Testis (tissue), 3 donors: Measurements from ENCODE around the gene AGBL1. TPM values are rescaled to one million over a fixed set of nuclear protein-coding genes. Genes with fewer than 3 reads are reported as not detected.
"Not testable (repeated sequence)": the region's sequence is repeated elsewhere in the genome, so short reads cannot be mapped to it uniquely, and the experiment has no call there.

ENCODE experiments used
- DNase-seq: peaks from one replicate; pipeline ENCODE4 v3.0.0-alpha.2; 2019
- H3K27ac ChIP-seq, 2 donors: fragments of 200-600 bp; sonication (generic); one replicate each; pipeline ENCODE4 v1.5.1; 2019
- H3K27me3 ChIP-seq: fragments of 200-600 bp; sonication (generic); one replicate; pipeline ENCODE4 v1.5.1; 2019
- H3K36me3 ChIP-seq: fragments of 200-600 bp; sonication (generic); one replicate; pipeline ENCODE4 v1.5.1; 2017; ENCODE audit warnings: low read depth; ENCODE audit errors: missing control alignments
- H3K4me1 ChIP-seq: fragments of 200-600 bp; sonication (generic); one replicate; pipeline ENCODE4 v1.5.1; 2019
- H3K4me3 ChIP-seq, 2 donors: fragments of 200-600 bp; sonication (generic); one replicate each; pipeline ENCODE4 v1.5.1; 2017 to 2019
- H3K9me3 ChIP-seq: fragments of 200-600 bp; sonication (generic); one replicate; pipeline ENCODE4 v1.5.1; 2017
- CTCF ChIP-seq, 3 experiments: fragments of 450-650 bp in 2 of 3; fragments of 200-600 bp in 1 of 3; sonication (generic) in 1 of 3; IDR thresholded peaks; one replicate each; pipeline ENCODE4 v1.5.1; 2016 to 2019; ENCODE audit warnings: antibody characterized with exemption in 3 of 3, mild to moderate bottlenecking in 2 of 3, moderate library complexity in 1 of 3
- POLR2A ChIP-seq: fragments of 450-650 bp; IDR thresholded peaks from one replicate; pipeline ENCODE4 v1.6.1; 2017; ENCODE audit warnings: antibody characterized with exemption, mild to moderate bottlenecking, moderate library complexity
- WGBS, 2 donors: methylation state at CpG; one replicate each; pipeline ENCODE4 v1.1.5; 2018; 5-methylcytosine and 5-hydroxymethylcytosine counted together
- intact Hi-C: fragments of 100-400 bp; cut with DNase I; formaldehyde crosslinking; loops from one replicate; pipeline ENCODE4 v1.15.1; 2023; ENCODE audit warnings: low total_unique reads
- polyA plus RNA-seq: library from polyadenylated mRNA; stranded (reverse); fragments of 350-450 nt; fragmentation: Illumina TruSeq; extraction: RNeasy Lipid Tissue Mini Kit (QIAGEN cat#74804); gene quantifications from one replicate; pipeline ENCODE4 v1.2.3, GENCODE V29; 2014; ENCODE audit warnings: low read depth, low replicate concordance; ENCODE audit not compliant: insufficient read depth
- total RNA-seq, 2 donors: library from RNA; depleted of rRNA; stranded (reverse); fragments of >200 nt; gene quantifications; one replicate each; pipeline ENCODE4 v1.2.3, GENCODE V29; 2016

The AGBL1 gene
- total and polyA plus RNA-seq, 3 donors from 2014 or later: 0.37 to 0.94 (median 0.70) TPM

GRCh38 chr15:87031540-87032230 lies 952.0 kb downstream of the AGBL1 start:
- intact Hi-C loops: no loop called here
- H3K27ac ChIP-seq: no peak overlapping the region
- no peaks in the 10 kb centered on the region for H3K27me3 ChIP-seq
- WGBS, 2 donors: 32 to 56% methylated on average over 6 of the region's 6 CpGs
- DNase-seq: no peak
- no peak for TF ChIP-seq CTCF (IDR thresholded peaks at IDR 0.05)
- no peak for TF ChIP-seq POLR2A
- no peaks in the 10 kb centered on the region for H3K36me3 ChIP-seq
- no peak overlapping the region for H3K4me3 ChIP-seq
- no peaks in the 10 kb centered on the region for H3K9me3 ChIP-seq
- H3K4me1 ChIP-seq: no peaks in the 10 kb centered on the region

DNA sequence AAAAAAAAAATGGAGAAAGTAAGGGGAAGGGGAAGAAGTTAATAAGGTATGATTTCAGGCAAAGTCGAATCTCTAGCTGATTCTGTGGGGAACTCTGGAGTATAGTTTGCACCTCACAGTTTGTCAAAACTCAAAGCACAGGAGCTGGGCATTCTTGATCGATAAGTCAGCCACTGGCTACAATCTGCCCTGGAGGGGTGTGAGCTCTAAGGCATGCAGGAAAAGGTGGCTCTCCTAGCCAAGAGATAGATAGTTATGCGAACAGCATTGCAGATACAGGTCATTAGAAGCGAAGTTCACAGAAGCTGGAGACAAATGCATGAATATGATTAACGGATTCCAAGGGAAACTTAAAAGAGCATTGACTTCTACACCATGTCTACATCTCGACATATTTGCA lies 952.6 kb downstream of the AGBL1 start:
- Histone ChIP-seq H3K9me3 (no peaks in the 10 kb centered on the region), H3K27ac (no peak overlapping the region), H3K27me3 (no peaks in the 10 kb centered on the region), H3K4me3 (no peak overlapping the region), H3K36me3 (no peaks in the 10 kb centered on the region), H3K4me1 (no peaks in the 10 kb centered on the region)
- intact Hi-C loops: no loop called here
- TF ChIP-seq POLR2A: no peak
- TF ChIP-seq CTCF (IDR thresholded peaks at IDR 0.05): no peak
- WGBS, 2 donors: 80 to 86% methylated on average over 6 of the region's 6 CpGs
- DNase-seq: no peak

- H3K9me3 ChIP-seq: no peaks in the 10 kb centered on the region
- no peaks in the 10 kb centered on the region for H3K4me1 ChIP-seq
- TF ChIP-seq POLR2A (no peak), CTCF (IDR thresholded peaks at IDR 0.05) (peak in 2 of 3 experiments; percentile 12 to 14)
- intact Hi-C loops: no loop called here
- DNase-seq: no peak
- H3K4me3 ChIP-seq: no peak overlapping the region
- no peaks in the 10 kb centered on the region for H3K36me3 ChIP-seq
- no peak overlapping the region for H3K27ac ChIP-seq
- H3K27me3 ChIP-seq: no peaks in the 10 kb centered on the region
- 61 to 70% methylated on average over 2 of the region's 2 CpGs for WGBS, 2 donors
Observed at GRCh38 chr15:87033056-87033455, 953.4 kb downstream of the AGBL1 start.

- intact Hi-C loops: no loop called here
- Histone ChIP-seq H3K36me3 (no peaks in the 10 kb centered on the region), H3K27me3 (no peaks in the 10 kb centered on the region), H3K4me3 (no peak overlapping the region), H3K9me3 (no peaks in the 10 kb centered on the region), H3K27ac (no peak overlapping the region), H3K4me1 (no peaks in the 10 kb centered on the region)
- WGBS, 2 donors: 83 to 89% methylated on average over 16 of the region's 16 CpGs
- no peak for DNase-seq
- TF ChIP-seq CTCF (IDR thresholded peaks at IDR 0.05) (no peak), POLR2A (no peak)
Observed at GRCh38 chr15:87034886-87035285, 955.2 kb downstream of the AGBL1 start.

DNA sequence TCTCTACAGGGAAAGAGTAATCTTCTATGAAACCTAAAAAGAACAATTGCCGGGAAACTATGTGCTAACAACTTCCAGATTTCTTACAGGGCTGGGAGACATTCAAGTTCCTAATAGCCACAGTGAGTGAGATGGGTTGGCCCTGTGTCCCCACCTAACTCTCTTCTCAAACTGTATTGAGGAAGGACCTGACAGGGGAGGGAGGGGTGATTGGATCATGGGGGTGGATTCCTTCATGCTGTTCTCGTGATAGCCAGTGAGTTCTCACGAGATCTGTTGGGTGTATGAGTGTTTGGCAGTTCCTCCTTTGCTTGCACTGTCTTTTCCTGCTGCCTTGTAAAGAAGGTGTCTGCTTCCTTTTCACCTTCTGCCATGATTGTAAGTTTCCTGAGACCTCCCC lies 958.7 kb downstream of the AGBL1 start:
- no peaks in the 10 kb centered on the region for H3K27me3 ChIP-seq
- H3K4me3 ChIP-seq: no peak overlapping the region
- no peaks in the 10 kb centered on the region for H3K36me3 ChIP-seq
- 59 to 76% methylated on average over 3 of the region's 3 CpGs for WGBS, 2 donors
- no peak for TF ChIP-seq POLR2A
- no peak for TF ChIP-seq CTCF (IDR thresholded peaks at IDR 0.05)
- H3K27ac ChIP-seq: no peak overlapping the region
- no peaks in the 10 kb centered on the region for H3K4me1 ChIP-seq
- no peak for DNase-seq
- no peaks in the 10 kb centered on the region for H3K9me3 ChIP-seq
- intact Hi-C loops: no loop called here

GRCh38 chr15:87042619-87043018 lies 962.9 kb downstream of the AGBL1 start:
- H3K4me1 ChIP-seq, H3K4me3 ChIP-seq, H3K9me3 ChIP-seq, intact Hi-C loops, H3K27me3 ChIP-seq, H3K36me3 ChIP-seq, H3K27ac ChIP-seq, DNase-seq: not testable (repeated sequence)
- WGBS, 2 donors: 93 to 94% methylated on average over 4 of the region's 4 CpGs
